ENCODE results near the gene C20orf141.
"Not testable (repeated sequence)": the region's sequence is repeated elsewhere in the genome, so short reads cannot be mapped to it uniquely, and the experiment has no call there.

The C20orf141 gene

GRCh38 chr20:2814587-2815051 lies at the start of gene C20orf141:
Gene C20orf141, plus strand, starts transcription at chr20:2814987. Its CDS starts 198 bp downstream, at chr20:2815185.
- DNase-seq = peak; percentile 49

- no peak for DNase-seq
These were observed 46.8 kb upstream of the C20orf141 start for GRCh38 chr20:2767768-2768631.

- DNase-seq = no peak
These were observed 46.2 kb upstream of the C20orf141 start for GRCh38 chr20:2768632-2769015.

GRCh38 chr20:2770091-2770490 lies 44.7 kb upstream of the C20orf141 start:
- not testable (repeated sequence) for DNase-seq

- DNase-seq = no peak
These were observed 43.1 kb upstream of the C20orf141 start for GRCh38 chr20:2771631-2772080.

GRCh38 chr20:2773812-2774211 lies 41.0 kb upstream of the C20orf141 start:
- no peak for DNase-seq

- DNase-seq = no peak
These were observed 39.6 kb upstream of the C20orf141 start for GRCh38 chr20:2775139-2775538.

GRCh38 chr20:2778602-2779321 lies 36.0 kb upstream of the C20orf141 start:
- DNase-seq = no peak

GRCh38 chr20:2780948-2781347 lies 33.8 kb upstream of the C20orf141 start:
- DNase-seq = no peak

GRCh38 chr20:2783908-2784566 lies 30.8 kb upstream of the C20orf141 start:
- DNase-seq = no peak

GRCh38 chr20:2793471-2793870 lies 21.3 kb upstream of the C20orf141 start:
- DNase-seq = no peak

GRCh38 chr20:2794202-2794748 lies 20.5 kb upstream of the C20orf141 start:
- DNase-seq = no peak

GRCh38 chr20:2794866-2795447 lies 19.8 kb upstream of the C20orf141 start:
- DNase-seq = no peak

- DNase-seq = no peak
These were observed 19.3 kb upstream of the C20orf141 start for GRCh38 chr20:2795451-2795850.

GRCh38 chr20:2796011-2796660 lies 18.7 kb upstream of the C20orf141 start:
- no peak for DNase-seq

- DNase-seq = no peak
These were observed 17.4 kb upstream of the C20orf141 start for GRCh38 chr20:2797136-2797983.

GRCh38 chr20:2798095-2798805 lies 16.5 kb upstream of the C20orf141 start:
- DNase-seq = no peak

- no peak for DNase-seq
These were observed 16.0 kb upstream of the C20orf141 start for GRCh38 chr20:2798814-2799213.

GRCh38 chr20:2799271-2799670 lies 15.5 kb upstream of the C20orf141 start:
- DNase-seq = no peak
